Glomerular endothelial cell (primary cell): ENCODE data around the gene CHRNE. TPM values are rescaled to one million over a fixed set of nuclear protein-coding genes. Genes with fewer than 3 reads are reported as not detected.
"Not testable (repeated sequence)": the region's sequence is repeated elsewhere in the genome, so short reads cannot be mapped to it uniquely, and the experiment has no call there.

Source experiments
- DNase-seq: peaks from one replicate; pipeline ENCODE4 v3.0.0-alpha.2; 2011; ENCODE audit warnings: low read depth, low spot score; ENCODE audit errors: extremely low read depth
- total RNA-seq: library from RNA; depleted of rRNA; stranded (reverse); fragments of >200 nt; gene quantifications from 2 replicates; pipeline ENCODE4 v1.2.3, GENCODE V29; 2015

The CHRNE gene
- total RNA-seq, 1 donor from 2014 or later: 0.76 TPM

DNA sequence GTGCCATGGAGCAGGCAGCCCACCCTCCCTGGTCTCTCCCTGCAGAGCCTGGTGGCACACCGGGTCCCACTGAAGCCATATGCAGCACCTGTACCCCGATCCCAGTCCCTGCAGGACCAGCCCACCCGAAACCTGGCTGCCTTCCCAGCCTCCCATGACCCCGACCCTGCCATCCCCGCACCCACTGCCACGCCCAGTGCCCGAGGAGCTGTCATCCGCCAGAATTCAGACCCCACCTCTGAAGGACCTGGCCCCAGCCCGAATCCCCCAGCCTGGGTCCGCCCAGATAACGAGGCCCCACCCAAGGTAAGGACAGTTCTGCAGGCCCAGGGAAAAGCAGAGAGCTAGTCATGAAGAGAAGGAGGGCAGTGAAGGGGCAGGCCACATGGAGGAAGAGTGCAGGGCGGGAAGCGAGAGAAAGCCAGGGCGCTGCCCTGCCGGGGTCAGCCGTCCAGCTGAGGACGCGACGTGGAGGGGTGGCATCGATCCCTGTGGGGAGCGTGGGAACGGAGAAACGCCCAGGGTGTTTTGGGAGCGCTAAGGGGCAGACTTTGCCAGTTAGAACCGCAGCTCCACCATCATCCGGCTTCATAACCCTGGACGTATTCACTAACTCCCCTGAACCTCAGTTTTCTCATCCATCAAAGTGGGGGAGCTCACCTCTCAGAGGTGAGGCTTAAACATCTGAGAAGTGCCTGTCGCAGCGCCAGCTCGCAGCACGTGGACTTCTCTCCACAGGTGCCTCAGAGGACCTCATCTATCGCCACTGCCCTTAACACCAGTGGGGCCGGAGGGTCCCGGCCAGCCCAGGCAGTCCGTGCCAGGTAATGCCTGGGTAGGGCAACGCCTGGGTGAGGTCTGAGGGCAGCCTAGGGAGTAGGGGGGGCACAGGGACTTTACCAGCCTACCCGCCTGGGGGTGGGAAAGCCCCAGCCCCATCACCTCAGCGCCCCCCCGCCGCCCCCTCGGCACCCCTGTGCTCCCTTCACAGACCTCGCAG is 11.2 kb downstream of the CHRNE start:
- DNase-seq: no peak

DNA sequence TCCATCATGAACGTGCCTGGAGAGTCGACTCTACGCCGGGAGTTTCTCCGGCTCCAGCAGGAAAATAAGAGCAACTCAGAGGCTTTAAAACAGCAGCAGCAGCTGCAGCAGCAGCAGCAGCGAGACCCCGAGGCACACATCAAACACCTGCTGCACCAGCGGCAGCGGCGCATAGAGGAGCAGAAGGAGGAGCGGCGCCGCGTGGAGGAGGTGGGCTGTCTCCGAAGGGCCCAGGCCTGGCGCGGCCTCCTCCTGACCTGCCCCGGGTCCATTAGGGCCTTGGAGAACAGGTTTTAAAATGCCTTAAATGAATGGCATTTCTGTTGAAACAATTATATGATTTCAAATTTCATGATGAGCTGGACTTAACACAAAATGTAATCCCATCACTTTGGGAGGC is 15.3 kb downstream of the CHRNE start:
- DNase-seq: no peak

DNA sequence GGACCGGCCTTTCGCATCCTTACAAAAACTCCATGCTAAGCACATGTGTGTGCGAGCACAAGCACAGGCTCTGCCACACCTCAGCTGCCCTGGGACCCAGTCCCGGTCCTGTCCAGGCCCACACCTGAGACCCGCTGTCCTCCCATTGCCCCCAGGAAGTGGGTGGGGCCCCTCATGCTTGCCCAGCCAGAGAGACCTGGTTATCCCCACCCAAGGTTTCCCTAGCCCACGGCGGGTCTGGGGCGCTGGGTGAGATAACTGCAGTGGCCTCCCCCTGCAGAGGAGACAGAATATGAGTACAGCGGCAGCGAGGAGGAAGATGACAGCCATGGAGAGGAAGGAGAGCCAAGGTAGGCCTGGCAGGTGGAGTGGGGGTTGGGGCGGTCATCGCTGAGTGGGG is 16.1 kb downstream of the CHRNE start:
- no peak for DNase-seq

DNA sequence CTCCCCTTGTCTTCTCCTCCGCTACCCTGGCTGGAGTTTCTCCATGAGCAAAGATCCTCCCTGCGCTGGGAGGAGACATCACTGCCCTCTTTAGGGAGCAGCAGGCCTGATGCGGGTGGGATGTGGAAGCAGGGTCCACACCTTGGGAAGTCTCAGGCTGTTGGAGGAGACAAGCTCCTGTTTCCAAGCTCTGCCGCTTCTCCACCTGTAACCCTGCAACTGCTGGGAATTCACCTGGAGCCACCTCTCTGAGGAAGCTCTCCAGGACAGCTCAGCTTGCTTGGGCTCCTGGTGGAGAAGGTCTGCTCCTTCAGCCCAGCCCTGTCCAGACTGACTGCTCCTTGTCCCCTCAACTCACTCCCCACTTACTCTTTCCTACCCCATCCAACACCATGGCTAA is 18.4 kb downstream of the CHRNE start:
- no peak for DNase-seq

DNA sequence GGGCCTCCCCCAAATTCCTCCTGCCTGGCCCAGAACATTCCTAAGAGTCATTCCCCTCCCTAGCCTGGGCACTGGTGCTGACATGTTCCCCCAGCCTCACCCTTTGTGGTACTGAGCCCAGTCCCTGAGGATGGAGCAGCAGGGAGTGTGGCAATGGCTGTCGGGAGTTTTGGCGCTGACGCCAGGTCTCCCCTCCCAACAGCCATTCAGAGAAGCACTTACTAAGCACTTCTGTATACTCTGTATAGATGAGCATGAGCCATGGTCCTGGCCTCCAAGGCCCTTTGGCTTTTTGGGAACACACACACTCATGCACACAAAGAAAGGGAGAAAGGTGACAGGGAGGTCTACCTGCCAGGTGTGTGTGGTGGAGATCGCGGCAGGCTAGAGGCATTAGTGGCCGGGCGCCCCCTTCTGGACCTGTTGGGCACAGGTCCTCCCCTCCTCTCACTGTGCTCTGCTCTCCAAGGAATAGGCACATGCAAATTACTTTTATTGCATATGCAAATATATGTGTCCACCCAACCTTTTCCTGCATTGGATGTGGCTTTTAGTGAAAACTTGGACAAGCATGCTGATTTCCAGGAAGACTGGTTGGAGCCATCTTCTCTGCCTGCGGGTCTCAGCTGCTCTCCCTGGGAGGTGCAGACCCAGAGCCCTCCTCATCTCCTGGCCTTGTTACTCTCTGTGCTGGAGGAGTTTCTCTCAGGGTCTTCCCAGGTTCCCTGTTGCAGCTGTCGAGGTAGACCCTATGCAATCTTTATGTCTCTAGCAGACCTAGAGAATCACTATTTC is 20.9 kb downstream of the CHRNE start:
- DNase-seq: no peak

DNA sequence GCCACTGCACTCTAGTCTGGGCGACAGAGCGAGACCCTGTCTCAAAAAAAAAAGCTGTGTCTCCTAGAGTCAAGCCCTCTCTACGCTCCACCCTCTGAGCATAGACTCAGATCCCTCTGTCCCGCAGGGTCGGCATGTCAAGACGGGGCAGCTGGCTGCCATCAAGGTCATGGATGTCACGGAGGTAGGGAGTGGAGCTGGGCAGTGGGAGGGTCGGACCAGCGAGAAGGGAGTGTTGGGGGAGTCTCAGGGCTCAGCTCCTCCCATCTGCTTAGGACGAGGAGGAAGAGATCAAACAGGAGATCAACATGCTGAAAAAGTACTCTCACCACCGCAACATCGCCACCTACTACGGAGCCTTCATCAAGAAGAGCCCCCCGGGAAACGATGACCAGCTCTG is 22.0 kb downstream of the CHRNE start:
- no peak for DNase-seq

DNA sequence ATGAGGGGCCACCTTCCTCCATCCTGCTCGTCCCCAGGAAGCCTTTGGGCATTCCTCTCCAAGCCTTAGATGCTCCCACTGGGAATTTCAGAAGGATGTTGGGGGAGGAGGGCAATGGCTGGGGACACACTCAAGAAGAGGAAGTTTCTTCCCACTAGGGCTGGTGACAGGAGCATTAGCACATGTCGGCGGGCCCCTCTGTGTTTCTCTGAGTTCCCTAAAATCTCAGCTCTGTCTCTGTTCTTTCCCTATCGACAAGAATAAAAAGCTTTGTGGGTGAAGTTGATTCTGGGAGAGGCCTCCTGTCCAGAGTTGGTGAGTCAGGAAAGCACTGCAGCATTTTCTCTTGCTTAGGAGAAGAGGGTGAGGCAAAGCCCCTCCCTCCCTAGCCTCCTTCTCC is 23.3 kb downstream of the CHRNE start:
- DNase-seq: no peak

DNA sequence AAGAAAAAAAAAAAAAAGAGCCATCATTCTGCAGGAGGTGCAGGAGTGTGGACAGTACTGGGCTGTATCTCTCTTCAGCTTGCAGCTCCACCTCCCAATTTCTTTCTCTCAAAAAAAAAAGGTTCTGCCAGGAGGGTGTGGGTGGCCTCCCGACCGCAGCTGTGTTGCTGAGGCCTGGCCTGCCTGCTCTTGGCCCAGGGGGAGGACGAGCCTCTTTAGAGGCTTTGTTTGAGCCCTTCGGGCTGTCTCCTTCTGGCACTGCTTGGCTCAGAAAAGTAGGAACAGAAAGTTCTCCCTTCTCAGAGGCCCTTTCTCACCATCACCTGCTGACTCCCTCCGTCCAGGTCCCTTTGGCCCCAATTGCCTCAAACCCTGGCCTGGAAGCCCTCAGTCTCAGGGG is 25.8 kb downstream of the CHRNE start:
- DNase-seq: no peak

DNA sequence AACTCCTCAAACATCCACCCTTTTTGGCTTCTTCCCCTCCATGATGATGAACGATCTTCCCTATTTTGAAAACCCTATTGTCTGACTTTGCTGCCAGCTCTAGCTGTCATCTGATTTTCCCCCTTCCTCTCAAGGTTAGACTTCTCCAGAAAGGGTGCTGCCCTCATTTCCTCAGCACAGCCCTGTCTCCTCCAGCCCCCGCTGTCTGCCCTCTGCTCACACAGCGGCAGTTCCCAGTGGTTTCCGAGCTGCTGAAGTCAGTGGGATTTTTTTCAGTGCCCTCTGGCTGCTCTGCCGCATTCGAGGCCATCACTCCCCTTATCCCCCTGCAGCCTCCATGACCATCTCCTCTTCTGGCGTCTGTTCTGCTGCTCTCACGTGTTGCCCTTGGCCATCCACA is 30.1 kb downstream of the CHRNE start:
- DNase-seq: no peak

DNA sequence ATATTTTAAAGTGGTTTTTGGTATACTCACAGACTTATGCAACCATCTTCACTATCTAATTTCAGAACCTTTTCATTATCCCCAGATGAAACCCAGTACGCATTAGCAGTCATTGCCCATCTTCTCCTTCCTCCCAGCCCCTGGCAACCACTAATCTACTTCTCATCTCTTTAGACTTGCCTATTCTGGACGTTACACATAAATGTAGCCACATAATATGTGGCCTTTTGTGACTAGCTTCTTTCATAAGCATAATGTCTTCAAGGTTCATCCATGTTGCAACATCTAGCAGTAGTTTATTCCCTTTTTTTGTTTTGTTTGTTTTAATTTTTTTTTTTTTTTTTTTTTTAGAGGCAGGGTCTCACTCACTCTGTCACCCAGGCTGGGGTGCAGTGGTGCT is 32.0 kb downstream of the CHRNE start:
- no peak for DNase-seq

DNA sequence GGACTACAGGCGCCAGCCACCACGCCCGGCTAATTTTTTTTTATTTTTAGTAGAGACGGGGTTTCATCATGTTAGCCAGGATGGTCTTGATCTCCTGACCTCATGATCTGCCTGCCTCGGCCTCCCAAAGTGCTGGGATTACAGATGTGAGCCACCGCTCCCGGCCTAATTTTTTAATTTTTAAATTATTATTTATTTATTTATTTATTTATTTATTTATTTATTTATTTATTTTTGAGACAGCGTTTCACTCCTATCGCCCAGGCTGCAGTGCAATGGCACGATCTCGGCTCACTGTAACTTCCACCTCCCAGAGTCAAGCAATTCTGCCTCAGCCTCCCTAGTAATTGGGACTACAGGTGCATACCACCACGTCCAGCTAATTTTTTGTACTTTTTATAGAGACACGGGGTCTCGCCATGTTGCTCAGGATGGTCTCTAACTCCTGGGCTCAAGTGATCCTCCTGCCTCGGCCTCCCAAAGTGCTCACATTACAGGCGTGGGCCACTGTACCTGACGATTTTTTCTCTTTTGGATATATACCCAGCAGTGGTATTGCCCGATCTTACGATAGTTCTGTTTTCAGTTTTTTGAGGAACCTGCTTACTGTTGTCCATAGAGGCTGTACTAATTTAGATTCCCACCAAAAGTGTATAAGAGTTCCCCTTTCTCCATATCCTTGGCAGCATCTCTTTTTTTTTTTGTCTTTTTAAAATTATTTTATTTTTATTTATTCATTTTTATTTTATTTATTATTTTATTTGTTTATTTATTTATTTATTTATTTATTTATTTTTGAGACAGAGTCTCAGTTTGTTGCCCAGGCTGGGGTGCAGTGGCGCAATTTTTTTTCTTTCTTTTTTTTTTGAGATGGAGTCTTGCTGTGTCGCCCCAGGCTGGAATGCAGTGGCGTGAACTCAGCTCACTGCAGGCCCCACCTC is 33.6 kb downstream of the CHRNE start:
- not testable (repeated sequence) for DNase-seq

DNA sequence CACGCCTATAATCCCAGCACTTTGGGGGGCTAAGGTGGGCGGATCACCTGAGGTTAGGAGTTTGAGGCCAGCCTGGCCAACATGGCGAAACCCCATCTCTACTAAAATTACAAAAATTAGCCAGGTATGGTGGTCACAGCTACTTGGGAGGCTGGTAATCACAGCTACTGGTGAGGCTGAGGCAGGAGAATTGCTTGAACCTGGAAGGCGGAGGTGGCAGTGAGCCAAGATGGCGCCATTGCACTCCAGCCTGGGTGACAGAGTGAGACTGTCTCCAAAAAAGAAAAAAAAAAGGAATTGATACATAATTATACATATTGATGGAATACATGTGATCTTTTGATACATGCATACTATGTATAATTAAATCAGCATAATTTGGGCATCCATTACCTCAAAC is 35.4 kb downstream of the CHRNE start:
- DNase-seq: not testable (repeated sequence)

DNA sequence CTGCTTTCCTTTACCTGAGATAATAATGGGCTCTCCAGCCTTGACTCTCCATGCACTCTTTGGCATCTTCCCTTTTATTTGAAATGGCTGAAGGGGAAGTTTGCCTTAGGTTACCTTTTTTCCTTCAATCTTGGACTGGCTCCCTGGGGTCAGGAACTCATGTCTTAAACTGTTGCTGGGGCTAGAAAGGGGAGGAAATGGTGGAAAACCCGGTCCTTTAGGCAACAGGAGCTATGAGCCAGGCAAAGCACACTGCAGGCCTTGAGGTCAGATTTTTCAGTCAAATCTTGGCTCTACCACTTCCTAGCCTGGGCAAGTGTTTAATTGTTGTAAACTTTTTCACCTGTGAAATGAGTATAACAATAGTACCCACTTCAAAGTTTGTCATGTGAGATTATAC is 39.6 kb downstream of the CHRNE start:
- DNase-seq: no peak

DNA sequence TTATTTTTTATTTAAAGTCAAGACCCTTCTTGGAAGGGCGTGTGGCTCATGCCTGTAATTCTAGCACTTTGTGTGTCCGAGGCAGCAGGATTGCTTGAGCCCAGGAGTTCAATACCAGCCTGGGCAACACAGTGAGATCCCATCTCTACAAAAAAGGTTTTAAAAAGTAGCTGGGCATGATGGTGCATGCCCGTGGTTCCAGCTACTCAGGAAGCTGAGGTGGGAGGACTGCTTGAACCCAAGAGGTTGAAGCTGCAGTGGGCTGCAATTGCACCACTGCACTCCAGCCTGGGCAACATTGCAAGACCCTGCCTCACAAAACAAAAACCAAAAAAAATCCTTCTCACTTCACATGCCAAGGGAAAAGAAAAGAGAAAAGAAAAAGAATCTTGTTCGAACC is 40.2 kb downstream of the CHRNE start:
- DNase-seq: no peak

DNA sequence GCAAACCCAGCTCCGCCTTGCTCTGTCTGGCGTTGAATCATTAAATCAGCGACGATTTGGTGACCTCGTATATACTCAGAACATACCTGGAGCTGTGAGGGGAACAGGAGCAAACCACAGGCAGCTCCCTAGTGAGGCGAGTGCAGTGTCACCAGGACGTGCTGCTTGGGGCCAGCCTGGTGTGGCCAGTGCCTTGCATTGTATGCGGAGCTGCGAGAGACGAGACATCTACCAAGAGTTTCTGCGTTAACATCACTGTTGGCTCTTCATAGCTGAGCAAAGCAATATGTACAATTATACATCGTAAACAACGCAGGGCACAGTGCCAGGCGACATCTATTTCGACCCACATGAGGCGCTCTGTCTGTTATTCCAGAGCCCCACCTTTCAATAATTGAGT is 41.8 kb downstream of the CHRNE start:
- no peak for DNase-seq

DNA sequence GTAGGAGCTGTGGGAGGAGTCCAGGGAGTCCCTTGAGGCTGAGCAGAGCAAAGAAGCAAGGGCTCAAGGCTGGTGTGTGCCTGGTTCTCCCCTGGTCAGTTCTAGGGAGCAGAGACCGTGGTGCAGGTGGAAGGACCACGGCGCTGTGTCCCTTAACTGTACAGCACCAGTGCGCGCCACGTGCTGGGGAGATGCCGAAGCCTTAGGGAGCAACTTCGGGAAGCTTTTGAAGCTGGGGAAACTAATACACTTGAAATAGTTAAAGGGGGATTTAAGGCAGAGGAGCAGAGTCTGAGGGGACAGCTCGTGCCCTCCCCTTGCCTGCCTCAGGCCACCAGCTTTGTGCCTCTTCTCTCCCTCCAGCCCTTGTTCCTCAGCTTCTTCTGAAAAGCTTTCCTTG is 42.2 kb downstream of the CHRNE start:
- no peak for DNase-seq

DNA sequence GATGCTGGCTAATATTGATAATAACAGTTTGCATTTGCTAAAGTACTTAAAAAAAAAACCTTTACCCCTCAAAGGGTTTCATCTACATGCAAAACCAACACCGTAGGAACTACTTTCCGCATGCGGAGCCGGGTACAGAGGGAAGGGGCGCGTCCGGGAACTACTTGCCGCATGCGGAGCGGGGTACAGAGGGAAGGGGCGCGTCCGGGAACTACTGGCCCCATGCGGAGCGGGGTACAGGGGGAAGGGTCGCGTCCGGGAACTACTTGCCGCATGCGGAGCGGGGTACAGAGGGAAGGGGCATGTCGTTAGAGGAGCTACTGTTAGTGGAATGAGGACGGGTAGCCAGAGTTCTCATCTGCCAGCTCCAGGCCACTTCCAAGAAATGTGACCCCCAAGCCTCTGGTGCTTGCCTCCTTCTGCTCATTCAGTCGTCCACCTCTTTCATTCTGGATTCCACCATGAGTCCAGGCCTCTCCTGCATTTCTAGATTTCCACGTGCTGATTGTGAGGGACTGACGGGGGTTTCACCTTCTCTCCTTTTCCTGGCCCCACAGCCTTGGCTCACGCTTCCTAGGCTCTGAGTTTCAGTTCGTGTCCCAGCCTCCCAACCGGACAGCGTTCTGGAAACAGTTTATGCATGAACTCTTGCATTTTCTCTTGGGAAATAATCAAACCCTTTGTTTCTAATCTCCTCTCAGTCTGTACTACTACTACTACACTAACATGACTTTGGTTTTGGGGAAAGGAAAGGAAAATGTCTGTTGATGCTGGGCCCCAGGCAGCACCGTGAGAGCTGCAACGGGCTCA is 42.9 kb downstream of the CHRNE start:
- no peak for DNase-seq

DNA sequence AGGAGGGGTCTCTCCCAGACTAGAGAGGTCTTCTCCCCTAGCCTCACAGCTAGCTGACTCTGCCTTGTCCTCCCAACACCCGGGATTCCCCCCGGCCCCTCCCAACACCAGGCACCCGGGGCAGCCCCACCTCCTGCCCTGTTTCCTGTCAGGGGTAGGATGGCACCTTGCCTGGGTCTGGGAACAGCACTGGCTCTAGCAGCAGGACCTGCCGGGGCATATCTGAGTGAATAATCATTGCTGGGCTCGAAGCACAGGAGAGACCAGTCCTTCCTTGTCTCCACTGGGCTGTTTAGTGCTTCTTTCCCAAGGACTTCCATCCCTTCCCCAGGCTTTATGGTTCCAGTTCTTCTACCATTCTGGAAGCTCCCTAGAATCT is 44.0 kb downstream of the CHRNE start:
- DNase-seq: no peak

DNA sequence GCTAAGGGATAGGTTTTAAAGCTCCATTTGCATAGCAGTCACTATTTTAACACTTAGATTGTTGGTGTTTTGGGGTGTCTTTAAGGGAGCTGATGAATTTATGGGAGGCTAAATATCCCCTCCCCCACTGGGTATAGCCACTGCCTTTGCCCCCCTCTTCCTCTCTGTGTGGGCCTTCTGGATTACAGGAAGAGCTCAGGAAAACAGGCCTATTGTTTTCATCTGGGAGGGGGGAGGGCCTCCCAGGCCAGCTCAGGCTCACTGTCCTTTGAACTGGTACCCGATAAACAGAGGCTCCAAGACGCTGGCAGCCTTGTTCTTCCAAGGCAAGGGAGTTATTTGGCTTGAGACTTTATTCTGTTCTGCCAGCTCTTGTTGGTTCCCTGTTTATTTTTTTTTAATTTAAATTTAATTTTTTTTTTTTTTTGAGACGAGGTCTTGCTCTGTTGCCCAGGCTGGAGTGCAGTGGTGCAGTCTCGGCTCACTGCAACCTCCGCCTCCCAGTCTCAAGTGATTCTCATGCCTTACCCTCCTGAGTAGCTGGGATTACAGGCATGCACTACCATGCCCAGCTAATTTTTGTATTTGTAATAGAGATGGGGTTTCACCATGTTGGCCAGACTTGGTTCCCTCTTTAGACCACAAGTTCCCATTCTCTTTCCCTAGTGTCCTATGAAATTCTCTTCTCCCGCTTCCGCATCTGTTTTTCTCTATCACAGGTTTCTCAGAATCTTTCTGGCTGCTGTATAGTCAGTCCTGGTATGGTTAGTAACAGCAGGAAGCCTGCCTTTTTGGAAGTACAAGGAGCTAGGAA is 44.6 kb downstream of the CHRNE start:
- peak; percentile 52 for DNase-seq
